Common myeloid progenitor, CD34-positive (primary cell): ENCODE results near the gene ST14.

Source experiments
- CTCF ChIA-PET: fragments of 350-600 bp; sonication (Branson Sonifier 250); formaldehyde crosslinking; loops from one replicate; lab custom pipeline; 2021; ENCODE audit warnings: antibody characterized with exemption; lab: Charles Lee
- POLR2A ChIA-PET: fragments of 350-600 bp; sonication (Branson Sonifier 250); formaldehyde crosslinking; loops from one replicate; lab custom pipeline; 2021; ENCODE audit warnings: antibody characterized with exemption; lab: Charles Lee
- DNase-seq, 3 donors: peaks; one replicate each; pipeline versions ENCODE4 v3.0.0 to v3.0.0-alpha.2; 2013
- H3K27ac ChIP-seq, 2 experiments: 1 replicate in 1 of 2; 2 replicates in 1 of 2; pipeline ENCODE4 v1.7.0; 2013; ENCODE audit warnings: inconsistent platforms in 2 of 2, low read length in 2 of 2, mild to moderate bottlenecking in 2 of 2, low read depth in 1 of 2, moderate library complexity in 1 of 2; ENCODE audit not compliant: severe bottlenecking in 2 of 2, insufficient read depth in 1 of 2, poor library complexity in 1 of 2
- H3K27me3 ChIP-seq, 5 experiments: replicated peaks in 2 of 5; 1 replicate in 3 of 5; 2 replicates in 2 of 5; pipeline versions ENCODE4 v1.6.1 to v1.7.0; 2013; ENCODE audit warnings: low read length in 4 of 5, mild to moderate bottlenecking in 2 of 5, moderate library complexity in 2 of 5, inconsistent platforms in 1 of 5; ENCODE audit not compliant: insufficient read depth in 5 of 5, control insufficient read depth in 4 of 5
- H3K36me3 ChIP-seq, 4 experiments: 1 replicate in 2 of 4; 2 replicates in 2 of 4; pipeline versions ENCODE4 v1.6.1 to v1.7.0; 2013; ENCODE audit warnings: low read length in 3 of 4, control low read depth in 1 of 4, mild to moderate bottlenecking in 1 of 4; ENCODE audit not compliant: control insufficient read depth in 4 of 4, insufficient read depth in 4 of 4
- H3K4me1 ChIP-seq, 4 experiments: 1 replicate in 3 of 4; 2 replicates in 1 of 4; pipeline versions ENCODE4 v1.6.1 to v1.7.1; 2013; ENCODE audit warnings: low read length in 3 of 4, mild to moderate bottlenecking in 3 of 4, control low read depth in 1 of 4, inconsistent platforms in 1 of 4, moderate library complexity in 1 of 4; ENCODE audit not compliant: control insufficient read depth in 4 of 4, insufficient read depth in 4 of 4; ENCODE audit errors: control extremely low read depth in 1 of 4
- H3K4me3 ChIP-seq, 7 experiments: 1 replicate in 4 of 7; 2 replicates in 3 of 7; pipeline versions ENCODE4 v1.5.1 to v1.7.0; 2013; ENCODE audit warnings: mild to moderate bottlenecking in 7 of 7, low read length in 6 of 7, moderate library complexity in 6 of 7, inconsistent platforms in 2 of 7, low read depth in 2 of 7, control low read depth in 1 of 7; ENCODE audit not compliant: insufficient read depth in 4 of 7, control insufficient read depth in 1 of 7; ENCODE audit errors: extremely low read depth in 1 of 7
- H3K9me3 ChIP-seq, 5 experiments: 1 replicate in 4 of 5; 2 replicates in 1 of 5; pipeline versions ENCODE4 v1.6.1 to v1.7.1; 2013; ENCODE audit warnings: low read length in 4 of 5, mild to moderate bottlenecking in 2 of 5, inconsistent platforms in 1 of 5, low read depth in 1 of 5, moderate library complexity in 1 of 5; ENCODE audit not compliant: control insufficient read depth in 4 of 5, insufficient read depth in 2 of 5; ENCODE audit errors: control extremely low read depth in 1 of 5
- WGBS: methylation state at CpG from one replicate; pipeline ENCODE4 v1.1.5; 2013; ENCODE audit not compliant: insufficient coverage; 5-methylcytosine and 5-hydroxymethylcytosine counted together

ST14 gene

GRCh38 chr11:130160498-130161155 lies 1.0 kb downstream of the ST14 start:
- ChIA-PET CTCF (no interaction called here), POLR2A (no interaction called here)
- Histone ChIP-seq H3K9me3 (no peaks in the 10 kb centered on the region), H3K27ac (no peak overlapping the region), H3K4me1 (peaks cover 0 to 21% (median 13%) of the 10 kb centered on the region in 4 experiments), H3K36me3 (no peaks in the 10 kb centered on the region), H3K27me3 (peaks cover 0 to 63% (median 34%) of the 10 kb centered on the region in 5 experiments), H3K4me3 (peak overlapping the region in 5 of 7 experiments; percentile 15 to 74 (median 43))
- 43% methylated on average over 19 of the region's 19 CpGs for WGBS
- peak in 1 of 3 donors; percentile 23 for DNase-seq

- CTCF ChIA-PET: interaction anchor here (0.6 to 0.7 kb wide), 2 partner anchors 263 to 816 kb away, joined by 3 to 4 read pairs; no protein-coding TSS in a partner anchor
- H3K27ac ChIP-seq: no peak overlapping the region
- H3K36me3 ChIP-seq: no peaks in the 10 kb centered on the region
- H3K9me3 ChIP-seq: no peaks in the 10 kb centered on the region
- POLR2A ChIA-PET: no interaction called here
- DNase-seq: no peak
- H3K4me3 ChIP-seq: no peak overlapping the region
- H3K4me1 ChIP-seq: peaks cover 0 to 21% (median 13%) of the 10 kb centered on the region in 4 experiments
- H3K27me3 ChIP-seq: peaks cover 0 to 63% (median 34%) of the 10 kb centered on the region in 5 experiments
- WGBS: 66% methylated on average over 8 of the region's 11 CpGs
Measured at GRCh38 chr11:130161441-130162145, 2.0 kb downstream of the ST14 start.

GRCh38 chr11:130162733-130163132 lies 3.2 kb downstream of the ST14 start:
- peaks cover 0 to 21% (median 13%) of the 10 kb centered on the region in 4 experiments for H3K4me1 ChIP-seq
- H3K4me3 ChIP-seq: no peak overlapping the region
- ChIA-PET POLR2A (no interaction called here), CTCF (interaction anchor here (0.7 kb wide), 1 partner anchor 48 kb away, joined by 3 read pairs; no protein-coding TSS in a partner anchor)
- peak in 2 of 3 donors; percentile 18 to 44 for DNase-seq
- peaks cover 0 to 61% (median 34%) of the 10 kb centered on the region in 5 experiments for H3K27me3 ChIP-seq
- H3K9me3 ChIP-seq: no peaks in the 10 kb centered on the region
- H3K27ac ChIP-seq: no peak overlapping the region
- H3K36me3 ChIP-seq: no peaks in the 10 kb centered on the region
- WGBS: 98% methylated on average over 4 of the region's 5 CpGs

GRCh38 chr11:130163346-130164220 lies 4.0 kb downstream of the ST14 start:
- CTCF ChIA-PET: interaction anchor here (0.7 kb wide), 2 partner anchors 47 to 279 kb away, joined by 3 read pairs; no protein-coding TSS in a partner anchor
- no peak for DNase-seq
- POLR2A ChIA-PET: no interaction called here
- H3K4me1 ChIP-seq: peaks cover 0 to 21% (median 13%) of the 10 kb centered on the region in 4 experiments
- H3K27ac ChIP-seq: no peak overlapping the region
- 75% methylated on average over 11 of the region's 13 CpGs for WGBS
- no peaks in the 10 kb centered on the region for H3K9me3 ChIP-seq
- H3K27me3 ChIP-seq: peaks cover 0 to 52% (median 29%) of the 10 kb centered on the region in 5 experiments
- H3K36me3 ChIP-seq: no peaks in the 10 kb centered on the region
- H3K4me3 ChIP-seq: no peak overlapping the region

- WGBS: 95% methylated on average over 2 of the region's 2 CpGs
- no peak for DNase-seq
- CTCF ChIA-PET: interaction anchor here (0.7 kb wide), 1 partner anchor 279 kb away, joined by 3 read pairs; no protein-coding TSS in a partner anchor
Measured at GRCh38 chr11:130164221-130164570, 4.6 kb downstream of the ST14 start.

DNA sequence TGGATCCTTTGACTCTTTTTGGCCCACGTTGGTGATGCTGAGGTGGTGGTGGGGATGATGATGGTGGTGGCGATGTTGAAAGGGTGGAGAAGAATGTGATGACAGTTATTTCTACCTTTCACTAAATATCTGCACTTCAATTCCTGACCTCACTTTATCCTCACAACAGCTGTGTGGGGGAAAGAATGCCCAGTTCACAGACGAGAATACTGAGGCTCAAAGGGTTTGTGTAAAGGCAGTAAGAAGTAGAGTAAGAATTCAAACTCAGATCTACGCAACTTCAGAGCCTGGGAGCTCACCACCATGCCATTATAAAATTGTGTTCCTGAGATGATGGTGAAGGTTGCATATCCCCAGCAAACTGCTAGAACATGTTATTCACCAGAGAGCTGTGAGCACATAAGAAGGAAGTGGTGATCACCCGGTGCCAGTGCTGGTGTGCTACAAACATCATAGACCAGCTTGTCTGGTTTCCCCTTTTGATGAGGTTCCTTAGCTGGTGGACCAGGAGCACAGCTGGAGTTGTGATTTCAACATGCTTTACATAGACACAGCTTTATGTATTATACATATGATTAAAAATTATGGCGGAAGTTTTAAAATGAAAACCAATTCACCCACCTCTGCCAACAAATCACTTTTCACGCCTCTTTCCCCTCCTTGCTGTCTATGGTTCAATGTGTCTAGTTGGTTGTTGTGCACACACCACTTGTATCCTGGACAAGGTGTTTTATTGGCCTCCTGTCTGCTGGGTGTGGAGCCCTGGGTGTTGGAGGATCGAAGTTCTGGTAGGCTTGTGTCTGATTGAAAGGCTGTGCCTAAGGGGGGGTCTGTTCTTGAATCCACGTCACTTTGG lies 6.2 kb downstream of the ST14 start:
- ChIA-PET POLR2A (no interaction called here), CTCF (interaction anchor here (1.5 kb wide), 1 partner anchor 47 kb away, joined by 6 read pairs; no protein-coding TSS in a partner anchor)
- H3K9me3 ChIP-seq: no peaks in the 10 kb centered on the region
- no peak overlapping the region for H3K4me3 ChIP-seq
- DNase-seq: peak in 2 of 3 donors; percentile 70 to 77
- 69% methylated on average over 4 of the region's 9 CpGs for WGBS
- no peaks in the 10 kb centered on the region for H3K36me3 ChIP-seq
- H3K27me3 ChIP-seq: peaks cover 0 to 30% (median 18%) of the 10 kb centered on the region in 5 experiments
- peaks cover 0 to 5% (median 2%) of the 10 kb centered on the region in 4 experiments for H3K4me1 ChIP-seq
- no peak overlapping the region for H3K27ac ChIP-seq

More at GRCh38 chr11:130164221-130164570, 4.6 kb downstream of the ST14 start:
- Histone ChIP-seq H3K4me1 (peaks cover 0 to 21% (median 13%) of the 10 kb centered on the region in 4 experiments), H3K27me3 (peaks cover 0 to 46% (median 23%) of the 10 kb centered on the region in 5 experiments), H3K36me3 (no peaks in the 10 kb centered on the region), H3K4me3 (no peak overlapping the region), H3K27ac (no peak overlapping the region), H3K9me3 (no peaks in the 10 kb centered on the region)
- POLR2A ChIA-PET: no interaction called here
